Fibroblast of villous mesenchyme (primary cell): ENCODE measurements around the gene CIB4. TPM values are rescaled to one million over a fixed set of nuclear protein-coding genes. Genes with fewer than 3 reads are reported as not detected.

Experiments used
- DNase-seq: peaks from one replicate; pipeline ENCODE4 v3.0.0-alpha.2; 2010; ENCODE audit warnings: low read depth
- H3K4me3 ChIP-seq: 2 replicates; pipeline ENCODE4 v1.5.1; 2011; ENCODE audit warnings: low read depth, mild to moderate bottlenecking, low read length
- total RNA-seq: library from RNA; depleted of rRNA; stranded (reverse); fragments of >200 nt; gene quantifications from 2 replicates; pipeline ENCODE4 v1.2.3, GENCODE V29; 2012
- TF ChIP-seq, protein P1 (sequence below): IDR thresholded peaks from 2 replicates; pipeline ENCODE4 v1.5.1; 2012; ENCODE audit warnings: low read depth, mild to moderate bottlenecking, low read length; ENCODE audit not compliant: insufficient read depth

Gene CIB4
- total RNA-seq, 1 donor, result not detected

DNA sequence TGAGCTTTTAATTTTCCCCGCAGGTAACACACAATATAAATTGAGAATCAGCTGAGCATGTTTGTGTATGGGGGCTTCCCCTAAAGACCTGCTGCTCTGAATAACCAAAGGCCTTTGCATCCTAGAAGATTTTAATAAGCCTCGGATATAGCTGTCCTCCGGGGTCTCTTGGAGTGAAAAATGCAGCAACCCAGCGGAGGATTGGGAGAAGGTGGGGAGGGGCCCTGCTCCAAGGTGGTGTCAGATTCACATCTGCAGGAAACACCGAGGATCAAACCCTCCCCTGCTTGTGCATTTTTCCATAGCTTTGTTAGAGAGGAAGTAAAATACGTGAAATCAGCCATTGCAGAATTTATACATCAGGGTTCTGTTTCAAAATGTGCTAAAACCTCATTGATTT, 100.2 kb downstream of the CIB4 start:
- TF ChIP-seq, protein P1, sequence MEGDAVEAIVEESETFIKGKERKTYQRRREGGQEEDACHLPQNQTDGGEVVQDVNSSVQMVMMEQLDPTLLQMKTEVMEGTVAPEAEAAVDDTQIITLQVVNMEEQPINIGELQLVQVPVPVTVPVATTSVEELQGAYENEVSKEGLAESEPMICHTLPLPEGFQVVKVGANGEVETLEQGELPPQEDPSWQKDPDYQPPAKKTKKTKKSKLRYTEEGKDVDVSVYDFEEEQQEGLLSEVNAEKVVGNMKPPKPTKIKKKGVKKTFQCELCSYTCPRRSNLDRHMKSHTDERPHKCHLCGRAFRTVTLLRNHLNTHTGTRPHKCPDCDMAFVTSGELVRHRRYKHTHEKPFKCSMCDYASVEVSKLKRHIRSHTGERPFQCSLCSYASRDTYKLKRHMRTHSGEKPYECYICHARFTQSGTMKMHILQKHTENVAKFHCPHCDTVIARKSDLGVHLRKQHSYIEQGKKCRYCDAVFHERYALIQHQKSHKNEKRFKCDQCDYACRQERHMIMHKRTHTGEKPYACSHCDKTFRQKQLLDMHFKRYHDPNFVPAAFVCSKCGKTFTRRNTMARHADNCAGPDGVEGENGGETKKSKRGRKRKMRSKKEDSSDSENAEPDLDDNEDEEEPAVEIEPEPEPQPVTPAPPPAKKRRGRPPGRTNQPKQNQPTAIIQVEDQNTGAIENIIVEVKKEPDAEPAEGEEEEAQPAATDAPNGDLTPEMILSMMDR, result no peak
- DNase-seq, result no peak
- no peak overlapping the region for H3K4me3 ChIP-seq

DNA sequence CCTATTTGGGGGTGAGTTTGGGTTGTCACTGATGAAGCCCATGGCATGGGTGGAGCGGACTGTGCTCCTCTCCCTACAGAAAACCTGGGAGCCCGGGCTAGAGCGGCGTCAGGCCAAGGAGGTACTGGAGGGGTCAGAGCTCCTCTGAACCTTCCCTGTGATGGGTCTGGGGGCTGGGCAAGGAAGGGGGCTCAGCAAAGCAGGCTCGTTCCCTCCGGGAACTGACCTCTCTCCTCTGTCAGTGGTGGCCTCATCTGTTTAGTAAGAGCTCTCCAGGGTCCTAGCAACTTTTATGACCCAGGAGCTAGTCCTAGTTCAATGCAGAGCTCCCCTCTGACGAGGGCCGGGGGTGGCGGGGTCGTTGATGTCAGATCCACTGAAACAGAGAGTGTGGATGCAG, 100.9 kb downstream of the CIB4 start:
- H3K4me3 ChIP-seq, result no peak overlapping the region
- DNase-seq, result no peak
- TF ChIP-seq, protein P1, result no peak

DNA sequence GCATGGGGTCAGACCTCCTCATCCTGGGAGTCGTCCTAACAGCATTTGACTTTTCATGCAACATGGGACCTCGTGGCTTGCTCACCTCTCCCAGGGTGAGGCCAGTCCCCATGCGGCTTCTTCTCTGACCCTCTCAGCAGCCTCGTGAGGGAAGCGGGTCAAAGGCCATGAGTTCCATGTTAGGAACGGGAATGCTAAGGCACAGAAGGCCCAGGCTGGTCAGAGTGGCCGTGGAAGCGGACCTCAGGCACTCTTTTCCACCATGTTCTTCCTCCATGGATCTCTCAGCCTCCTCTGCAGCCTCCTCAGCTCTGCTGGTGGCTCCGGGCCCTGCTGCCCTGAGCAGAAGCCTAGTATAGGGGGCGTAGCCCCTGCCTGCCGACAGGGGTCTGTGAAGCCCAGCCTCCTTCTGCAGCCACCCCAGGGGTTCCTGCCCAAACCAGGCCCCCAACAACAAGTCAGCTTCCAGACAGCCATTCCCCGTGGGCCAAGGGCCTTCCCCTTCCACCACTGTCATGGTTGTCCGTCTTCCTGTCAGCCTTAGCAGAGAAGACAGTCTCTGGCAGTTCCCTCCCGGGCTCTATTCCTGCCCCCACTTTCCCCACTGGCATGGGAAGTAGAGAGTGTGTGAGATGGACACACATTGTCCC, 103.2 kb downstream of the CIB4 start:
- DNase-seq, result no peak
- TF ChIP-seq, protein P1, result no peak

DNA sequence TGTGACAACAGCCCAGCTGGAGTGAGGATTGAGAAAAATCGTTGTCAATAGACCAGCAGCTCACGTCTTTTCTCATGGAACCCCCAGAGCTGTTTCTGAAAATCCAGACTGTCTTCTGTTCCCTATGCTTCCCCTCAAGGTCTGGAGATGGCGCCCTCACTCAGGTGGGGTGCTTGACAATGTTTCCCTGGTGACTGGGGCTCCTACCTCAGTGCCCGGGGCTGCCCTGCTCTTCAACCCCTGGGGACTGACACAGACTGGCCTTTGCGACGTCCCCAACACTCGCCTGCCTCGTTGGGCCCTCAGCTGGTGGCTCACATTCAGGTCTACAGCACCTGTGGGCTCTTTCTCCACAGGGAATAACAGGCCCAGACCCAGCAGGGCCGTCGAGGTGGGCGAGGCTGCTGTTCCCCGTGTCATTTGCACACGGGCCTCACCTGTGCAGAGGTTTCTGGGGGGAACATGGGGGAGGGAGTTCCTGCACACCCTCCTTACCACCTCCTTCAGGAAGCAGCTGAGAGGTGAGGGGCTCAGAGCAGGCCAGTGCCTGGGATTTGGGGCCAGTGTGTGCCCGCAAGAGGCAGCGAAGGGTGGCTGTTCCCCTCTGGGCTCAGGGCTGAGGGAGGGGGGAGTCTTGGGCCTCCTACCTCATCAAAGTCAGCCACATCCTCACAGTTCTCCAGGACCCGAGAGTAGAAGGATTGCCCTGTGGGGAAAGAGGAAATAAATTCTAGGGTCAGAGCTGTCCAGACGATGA, 103.9 kb downstream of the CIB4 start:
- DNase-seq, result no peak
- H3K4me3 ChIP-seq, result no peak overlapping the region
- TF ChIP-seq, protein P1, result no peak

More for the DNA sequence above, 103.2 kb downstream of the CIB4 start:
- no peak overlapping the region for H3K4me3 ChIP-seq

DNA sequence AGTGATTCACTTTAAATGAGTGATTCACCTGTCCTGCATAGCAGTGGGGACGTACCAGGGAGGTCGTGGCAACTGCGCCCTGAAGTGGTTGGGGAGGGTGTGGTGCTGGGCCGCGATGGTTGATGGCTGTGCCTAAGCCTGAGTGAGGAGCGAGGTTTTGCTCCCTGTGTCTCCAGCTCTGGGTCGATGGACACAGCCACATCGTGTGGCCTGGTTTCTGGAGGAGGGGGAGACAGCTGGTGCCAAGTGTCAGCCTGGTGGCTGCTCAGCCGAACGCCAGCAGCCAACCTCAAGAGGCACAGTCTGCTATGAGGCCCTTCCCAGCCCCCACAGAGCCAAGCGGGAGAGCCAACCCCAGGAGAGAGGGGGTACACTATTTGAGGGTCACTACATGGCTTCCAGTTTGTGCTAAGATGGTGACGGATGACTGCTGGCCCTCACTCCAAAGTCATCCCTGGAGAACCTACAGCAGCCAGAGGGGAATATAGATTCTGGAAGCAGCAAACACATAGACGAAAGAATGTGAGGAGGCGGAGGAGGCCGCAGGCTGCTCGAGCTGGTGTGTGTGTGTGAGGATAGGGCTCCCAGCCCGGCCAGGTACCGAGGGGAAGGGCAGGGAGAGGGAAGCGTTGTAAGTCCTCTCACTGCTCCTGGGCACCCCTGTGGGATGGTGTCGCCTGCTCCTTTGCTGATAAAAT, 104.6 kb downstream of the CIB4 start:
- TF ChIP-seq, protein P1, result no peak
- DNase-seq, result no peak
- no peak overlapping the region for H3K4me3 ChIP-seq

DNA sequence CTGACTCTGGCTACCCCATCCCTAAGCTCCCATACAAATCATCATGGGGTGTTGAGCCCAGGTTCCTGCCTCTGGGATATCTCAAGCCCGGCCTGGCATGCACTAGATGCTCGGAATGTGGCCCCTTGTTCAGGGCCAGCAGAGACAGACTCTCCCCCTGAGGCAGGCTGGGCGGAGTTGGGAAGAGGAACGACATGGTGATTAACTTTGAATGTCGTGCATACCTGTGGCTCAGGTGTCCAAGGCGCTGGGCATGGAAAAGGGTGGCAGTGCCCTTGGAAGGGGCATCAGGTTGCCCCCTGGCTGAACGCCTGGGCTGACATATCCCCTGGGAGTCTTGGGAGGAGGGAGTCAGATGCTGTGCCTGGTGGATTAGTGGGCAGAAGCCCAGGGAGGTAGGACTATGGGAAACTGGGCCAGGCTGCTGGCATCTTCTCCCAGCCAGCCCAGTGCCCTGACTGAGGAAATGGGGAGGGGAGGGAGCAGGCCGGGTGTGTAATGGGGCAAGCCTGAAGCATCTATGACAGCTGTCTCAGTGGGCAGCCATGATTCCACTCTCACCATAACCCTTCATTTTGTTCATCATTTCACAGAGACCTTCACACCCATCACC, 105.4 kb downstream of the CIB4 start:
- H3K4me3 ChIP-seq, result no peak overlapping the region
- TF ChIP-seq, protein P1, result no peak
- DNase-seq, result no peak
